GM18505 (cell line): ENCODE data around the gene PRKAG2.

ENCODE experiments used
- ATAC-seq: cut with Tn5 transposase; IDR thresholded peaks from one replicate; pipeline ENCODE4 v1.9.1; 2021; ENCODE audit not compliant: unreplicated experiment
- POLR2A ChIP-seq: IDR thresholded peaks from 4 replicates; pipeline ENCODE4 v1.6.1; 2011; ENCODE audit warnings: borderline replicate concordance; ENCODE audit not compliant: insufficient read depth, insufficient read length; ENCODE audit errors: extremely low read depth

The PRKAG2 gene

DNA sequence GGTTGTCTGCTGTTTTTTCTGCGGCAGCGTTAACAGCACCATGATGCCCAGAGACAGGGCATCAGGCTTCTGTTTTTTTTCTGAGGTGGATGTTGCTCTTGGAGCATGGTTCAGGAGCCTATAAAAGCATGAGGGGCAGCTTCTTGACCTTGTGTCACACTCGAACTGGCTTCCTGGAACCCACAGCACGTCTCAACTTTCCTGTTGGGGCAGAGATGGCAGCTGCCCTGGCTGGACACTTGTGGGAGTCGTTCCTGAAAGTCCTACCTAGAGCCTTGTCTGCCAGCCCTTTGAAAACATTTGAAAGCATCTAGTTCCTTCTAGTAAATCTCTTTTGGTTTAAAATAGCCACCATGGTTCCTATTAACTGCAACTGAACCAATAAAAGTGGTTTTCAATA lies 28.9 kb upstream of the PRKAG2 start:
- no peak for TF ChIP-seq POLR2A
- ATAC-seq = no peak

- no peak for ATAC-seq
Measured at GRCh38 chr7:151905353-151905752, 28.4 kb upstream of the PRKAG2 start.

GRCh38 chr7:151904270-151904669 lies 27.4 kb upstream of the PRKAG2 start:
- ATAC-seq = no peak
- no peak for TF ChIP-seq POLR2A

More at GRCh38 chr7:151905353-151905752, 28.4 kb upstream of the PRKAG2 start:
- no peak for TF ChIP-seq POLR2A

DNA sequence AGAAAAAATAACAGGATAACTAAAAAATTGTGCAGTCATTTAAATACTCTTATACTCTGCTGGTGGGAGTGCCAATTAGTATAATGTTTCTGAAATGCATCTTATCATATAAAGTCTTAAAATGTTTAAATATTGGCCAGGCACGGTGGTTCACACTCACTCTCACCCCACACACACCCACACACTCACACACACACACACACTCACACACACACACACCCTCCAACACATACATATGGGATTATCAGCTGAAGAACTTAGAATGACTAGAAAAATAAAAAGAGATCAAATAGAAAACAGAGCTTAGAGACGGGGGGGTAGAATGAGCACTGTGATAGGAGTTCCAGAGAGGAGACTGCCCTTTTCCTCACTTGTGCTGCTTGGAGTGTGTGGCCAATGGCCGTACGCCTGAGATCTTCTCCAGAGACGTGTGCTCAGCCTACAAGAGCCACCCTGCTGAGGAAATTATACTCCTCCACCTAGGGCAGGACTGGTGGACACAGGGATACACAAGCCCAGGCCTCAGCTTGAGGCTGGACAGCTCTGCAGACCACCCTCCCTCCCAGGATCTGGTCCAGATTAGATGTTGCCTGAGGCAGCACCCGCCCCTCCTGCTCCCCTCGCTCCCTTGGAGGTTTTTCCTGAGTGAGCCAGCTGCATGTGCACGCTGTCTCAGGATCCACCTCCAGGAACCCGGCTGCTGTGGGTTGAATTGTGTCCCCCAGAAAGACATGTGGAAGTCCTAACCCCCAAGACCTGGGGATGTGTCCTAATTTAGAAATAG lies 26.5 kb upstream of the PRKAG2 start:
- ATAC-seq = no peak
- TF ChIP-seq POLR2A = no peak

GRCh38 chr7:151902311-151902710 lies 25.4 kb upstream of the PRKAG2 start:
- no peak for ATAC-seq
- TF ChIP-seq POLR2A = no peak

GRCh38 chr7:151901828-151902227 lies 24.9 kb upstream of the PRKAG2 start:
- no peak for ATAC-seq
- no peak for TF ChIP-seq POLR2A

- no peak for TF ChIP-seq POLR2A
- ATAC-seq = no peak
Measured at GRCh38 chr7:151900986-151901621, 24.2 kb upstream of the PRKAG2 start.

DNA sequence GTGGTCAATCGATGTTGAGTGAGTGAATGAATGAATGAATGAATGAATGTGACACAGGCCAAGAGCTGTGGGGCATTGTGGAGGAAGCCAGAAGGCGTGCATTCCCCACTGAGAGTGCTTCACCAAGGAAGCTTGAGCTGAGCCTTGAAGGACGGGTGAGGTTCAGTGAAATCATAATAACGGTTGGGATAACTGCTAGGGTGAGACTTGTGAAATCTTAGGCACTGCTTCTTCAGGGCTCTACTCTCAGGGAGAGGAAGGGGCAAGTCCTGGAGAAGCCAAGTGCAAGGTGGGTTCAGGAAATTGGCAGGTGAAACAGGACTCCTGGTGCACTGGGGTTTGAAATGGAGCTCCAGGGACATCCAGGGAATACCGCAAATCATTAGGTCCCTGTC lies 23.7 kb upstream of the PRKAG2 start:
- no peak for TF ChIP-seq POLR2A
- ATAC-seq = no peak

DNA sequence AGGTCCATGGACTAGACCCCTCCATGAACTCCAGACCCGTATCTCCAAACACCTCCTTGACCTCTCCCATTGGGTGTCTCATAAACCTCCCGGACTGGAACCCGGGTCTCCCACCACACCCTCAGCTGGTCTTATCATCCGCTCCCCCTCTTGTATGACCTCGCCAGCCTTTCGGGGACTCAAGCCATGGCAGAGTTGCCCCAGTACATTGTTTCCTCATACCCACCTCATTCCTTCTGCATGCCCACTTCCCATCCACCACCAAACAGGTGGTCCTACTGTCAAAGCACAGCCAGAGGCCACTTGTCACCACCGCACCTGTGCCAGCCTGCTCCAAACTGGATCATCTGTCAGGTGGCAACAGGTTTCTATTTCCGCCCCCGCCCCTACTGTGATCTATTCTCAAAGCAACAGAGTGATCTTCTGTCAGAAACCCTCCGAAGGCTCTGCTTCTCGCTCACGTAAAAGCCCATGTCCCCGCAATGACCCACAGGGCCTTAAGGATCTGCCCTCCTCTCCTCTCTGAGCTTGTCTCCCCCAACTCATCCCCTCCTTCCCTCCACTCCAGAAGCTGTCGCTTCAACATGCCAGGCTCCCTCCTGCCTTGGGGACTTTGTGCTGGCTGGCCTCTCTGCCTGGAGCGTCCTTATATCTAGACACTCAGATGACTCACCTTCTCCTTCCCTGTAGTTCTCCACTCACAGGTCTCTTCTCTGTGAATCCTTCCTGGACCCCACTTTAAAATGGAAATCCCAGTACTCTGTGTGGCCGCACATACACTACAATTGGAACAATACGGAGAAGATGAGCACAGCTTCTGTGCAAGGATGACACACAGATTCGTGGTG lies 22.8 kb upstream of the PRKAG2 start:
- TF ChIP-seq POLR2A = no peak
- ATAC-seq = no peak

- ATAC-seq = no peak
- no peak for TF ChIP-seq POLR2A
Measured at GRCh38 chr7:151897951-151898686, 21.2 kb upstream of the PRKAG2 start.

- no peak for ATAC-seq
- TF ChIP-seq POLR2A = no peak
Measured at GRCh38 chr7:151897161-151897731, 20.3 kb upstream of the PRKAG2 start.

DNA sequence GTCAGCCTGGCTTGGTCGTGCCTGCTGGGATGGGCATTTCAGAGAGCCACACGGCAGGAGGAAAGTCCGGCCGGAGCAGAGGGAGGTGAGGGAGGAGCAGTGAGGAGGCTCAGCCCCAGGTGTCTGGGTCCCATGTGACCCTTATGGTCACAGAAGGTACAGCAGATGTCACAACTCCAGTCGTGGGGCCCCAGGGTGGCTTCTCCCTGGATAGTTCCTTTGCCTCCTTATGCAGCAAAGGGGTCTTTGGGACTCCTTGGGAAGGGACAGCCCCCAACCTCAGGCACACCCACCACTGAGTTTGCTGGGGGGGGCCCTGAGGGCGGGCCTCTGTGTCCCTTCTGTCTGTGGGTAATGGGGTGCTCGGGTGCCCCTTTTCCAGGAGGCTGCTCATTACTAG lies 19.6 kb upstream of the PRKAG2 start:
- ATAC-seq = no peak
- TF ChIP-seq POLR2A = no peak
